ENCODE results near the gene GPC5. TPM values are rescaled to one million over a fixed set of nuclear protein-coding genes. Genes with fewer than 3 reads are reported as not detected.
"Not testable (repeated sequence)": the region's sequence is repeated elsewhere in the genome, so short reads cannot be mapped to it uniquely, and the experiment has no call there.

The GPC5 gene
- total RNA-seq, 1 donor from 2014 or later = 6.3 TPM

- Histone ChIP-seq H3K9me3 (ENCODE audit: control insufficient read depth in 3 of 3, low read length in 3 of 3) (no peaks in the 10 kb centered on the region), H3K4me3 (ENCODE audit: low read length in 3 of 3) (no peak overlapping the region), H3K27me3 (ENCODE audit: control insufficient read depth in 3 of 3, insufficient read depth in 3 of 3, low read length in 3 of 3) (no peaks in the 10 kb centered on the region), H3K27ac (ENCODE audit: low read depth, low read length) (no peak overlapping the region), H3K9ac (ENCODE audit: low read depth in 1 of 3, low read length in 3 of 3) (no peak overlapping the region), H3K36me3 (ENCODE audit: control insufficient read depth in 3 of 3, insufficient read depth in 3 of 3, low read length in 3 of 3) (no peaks in the 10 kb centered on the region), H3K4me1 (ENCODE audit: control insufficient read depth in 3 of 3, insufficient read depth in 3 of 3, low read length in 3 of 3) (no peaks in the 10 kb centered on the region)
Observed at GRCh38 chr13:92259523-92259922, 861.1 kb downstream of the GPC5 start.

GRCh38 chr13:92260363-92260762, 861.9 kb downstream of the GPC5 start:
- no peaks in the 10 kb centered on the region for H3K27me3 ChIP-seq (ENCODE audit: control insufficient read depth in 3 of 3, insufficient read depth in 3 of 3, low read length in 3 of 3)
- H3K4me1 ChIP-seq (ENCODE audit: control insufficient read depth in 3 of 3, insufficient read depth in 3 of 3, low read length in 3 of 3) = no peaks in the 10 kb centered on the region
- H3K9me3 ChIP-seq (ENCODE audit: control insufficient read depth in 3 of 3, low read length in 3 of 3) = no peaks in the 10 kb centered on the region
- H3K36me3 ChIP-seq (ENCODE audit: control insufficient read depth in 3 of 3, insufficient read depth in 3 of 3, low read length in 3 of 3) = no peaks in the 10 kb centered on the region
- H3K4me3 ChIP-seq (ENCODE audit: low read length in 3 of 3) = no peak overlapping the region
- no peak overlapping the region for H3K27ac ChIP-seq (ENCODE audit: low read depth, low read length)
- H3K9ac ChIP-seq (ENCODE audit: low read depth in 1 of 3, low read length in 3 of 3) = no peak overlapping the region

DNA sequence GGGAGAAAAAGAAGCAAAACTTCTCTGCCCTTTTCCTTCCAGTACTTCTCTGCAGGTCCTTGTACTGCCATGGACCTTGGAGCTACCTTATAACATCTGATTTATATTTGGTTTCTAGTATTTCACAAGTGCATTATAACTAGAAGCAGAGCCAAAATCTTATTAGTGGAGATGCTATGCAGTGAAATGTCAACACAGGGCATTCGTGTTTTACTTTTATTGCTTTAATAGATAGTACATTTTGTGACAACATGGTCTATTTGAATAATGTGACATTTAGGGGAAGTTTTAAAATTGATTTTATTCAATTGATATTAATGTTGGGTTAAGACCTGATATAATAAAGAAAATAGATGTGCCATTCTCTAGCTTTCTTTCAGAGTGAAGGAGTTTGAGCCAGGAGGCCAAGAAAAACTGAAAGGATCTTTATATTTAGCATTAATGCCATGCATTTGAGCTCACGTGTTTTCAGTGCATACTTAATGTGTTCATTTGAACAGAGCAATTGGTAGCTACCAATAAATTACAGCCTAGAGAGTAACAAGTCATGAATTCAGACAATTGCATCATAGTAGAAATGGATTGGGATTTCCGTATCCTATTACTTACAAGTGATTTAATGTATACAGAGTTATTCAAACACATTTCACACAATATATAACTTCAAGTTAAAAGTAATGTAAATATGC, 863.8 kb downstream of the GPC5 start:
- Histone ChIP-seq H3K4me3 (ENCODE audit: low read length in 3 of 3) (no peak overlapping the region), H3K27ac (ENCODE audit: low read depth, low read length) (no peak overlapping the region), H3K4me1 (ENCODE audit: control insufficient read depth in 3 of 3, insufficient read depth in 3 of 3, low read length in 3 of 3) (no peaks in the 10 kb centered on the region), H3K27me3 (ENCODE audit: control insufficient read depth in 3 of 3, insufficient read depth in 3 of 3, low read length in 3 of 3) (no peaks in the 10 kb centered on the region), H3K36me3 (ENCODE audit: control insufficient read depth in 3 of 3, insufficient read depth in 3 of 3, low read length in 3 of 3) (no peaks in the 10 kb centered on the region), H3K9me3 (ENCODE audit: control insufficient read depth in 3 of 3, low read length in 3 of 3) (no peaks in the 10 kb centered on the region), H3K9ac (ENCODE audit: low read depth in 1 of 3, low read length in 3 of 3) (no peak overlapping the region)

GRCh38 chr13:92265408-92265807, 867.0 kb downstream of the GPC5 start:
- no peaks in the 10 kb centered on the region for H3K27me3 ChIP-seq (ENCODE audit: control insufficient read depth in 3 of 3, insufficient read depth in 3 of 3, low read length in 3 of 3)
- H3K9ac ChIP-seq (ENCODE audit: low read depth in 1 of 3, low read length in 3 of 3) = no peak overlapping the region
- H3K4me1 ChIP-seq (ENCODE audit: control insufficient read depth in 3 of 3, insufficient read depth in 3 of 3, low read length in 3 of 3) = no peaks in the 10 kb centered on the region
- H3K4me3 ChIP-seq (ENCODE audit: low read length in 3 of 3) = no peak overlapping the region
- H3K27ac ChIP-seq (ENCODE audit: low read depth, low read length) = no peak overlapping the region
- no peaks in the 10 kb centered on the region for H3K9me3 ChIP-seq (ENCODE audit: control insufficient read depth in 3 of 3, low read length in 3 of 3)
- no peaks in the 10 kb centered on the region for H3K36me3 ChIP-seq (ENCODE audit: control insufficient read depth in 3 of 3, insufficient read depth in 3 of 3, low read length in 3 of 3)

GRCh38 chr13:92270990-92271389, 872.6 kb downstream of the GPC5 start:
- Histone ChIP-seq H3K27ac (ENCODE audit: low read depth, low read length) (no peak overlapping the region), H3K9ac (ENCODE audit: low read depth in 1 of 3, low read length in 3 of 3) (no peak overlapping the region), H3K9me3 (ENCODE audit: control insufficient read depth in 3 of 3, low read length in 3 of 3) (no peaks in the 10 kb centered on the region), H3K27me3 (ENCODE audit: control insufficient read depth in 3 of 3, insufficient read depth in 3 of 3, low read length in 3 of 3) (no peaks in the 10 kb centered on the region), H3K36me3 (ENCODE audit: control insufficient read depth in 3 of 3, insufficient read depth in 3 of 3, low read length in 3 of 3) (no peaks in the 10 kb centered on the region), H3K4me3 (ENCODE audit: low read length in 3 of 3) (no peak overlapping the region), H3K4me1 (ENCODE audit: control insufficient read depth in 3 of 3, insufficient read depth in 3 of 3, low read length in 3 of 3) (no peaks in the 10 kb centered on the region)

- H3K4me3 ChIP-seq (ENCODE audit: low read length in 3 of 3) = no peak overlapping the region
- H3K4me1 ChIP-seq (ENCODE audit: control insufficient read depth in 3 of 3, insufficient read depth in 3 of 3, low read length in 3 of 3) = no peaks in the 10 kb centered on the region
- H3K9ac ChIP-seq (ENCODE audit: low read depth in 1 of 3, low read length in 3 of 3) = no peak overlapping the region
- no peaks in the 10 kb centered on the region for H3K9me3 ChIP-seq (ENCODE audit: control insufficient read depth in 3 of 3, low read length in 3 of 3)
- H3K27ac ChIP-seq (ENCODE audit: low read depth, low read length) = no peak overlapping the region
- H3K27me3 ChIP-seq (ENCODE audit: control insufficient read depth in 3 of 3, insufficient read depth in 3 of 3, low read length in 3 of 3) = no peaks in the 10 kb centered on the region
- no peaks in the 10 kb centered on the region for H3K36me3 ChIP-seq (ENCODE audit: control insufficient read depth in 3 of 3, insufficient read depth in 3 of 3, low read length in 3 of 3)
Observed at GRCh38 chr13:92272177-92272576, 873.8 kb downstream of the GPC5 start.

DNA sequence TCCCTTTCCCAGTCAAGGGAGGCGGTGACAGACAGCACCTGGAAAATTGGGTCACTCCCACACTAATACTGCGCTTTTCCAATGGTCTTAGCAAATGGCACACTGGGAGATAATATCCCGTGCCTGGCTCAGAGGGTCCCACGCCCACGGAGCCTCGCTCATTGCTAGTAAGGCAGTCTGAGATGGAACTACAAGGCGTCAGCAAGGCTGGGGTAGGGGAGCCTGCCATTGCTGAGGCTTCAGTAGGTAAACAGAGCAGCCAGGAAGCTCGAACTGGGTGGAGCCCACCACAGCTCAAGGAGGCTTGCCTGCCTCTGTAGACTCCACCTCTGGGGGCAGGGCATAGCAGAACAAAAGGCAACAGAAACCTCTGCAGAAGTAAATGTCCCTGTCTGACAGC, 882.6 kb downstream of the GPC5 start:
- H3K9me3 ChIP-seq (ENCODE audit: control insufficient read depth in 3 of 3, low read length in 3 of 3); H3K4me3 ChIP-seq (ENCODE audit: low read length in 3 of 3); H3K27me3 ChIP-seq (ENCODE audit: control insufficient read depth in 3 of 3, insufficient read depth in 3 of 3, low read length in 3 of 3); H3K36me3 ChIP-seq (ENCODE audit: control insufficient read depth in 3 of 3, insufficient read depth in 3 of 3, low read length in 3 of 3); H3K4me1 ChIP-seq (ENCODE audit: control insufficient read depth in 3 of 3, insufficient read depth in 3 of 3, low read length in 3 of 3); H3K9ac ChIP-seq (ENCODE audit: low read depth in 1 of 3, low read length in 3 of 3); H3K27ac ChIP-seq (ENCODE audit: low read depth, low read length): not testable (repeated sequence)

DNA sequence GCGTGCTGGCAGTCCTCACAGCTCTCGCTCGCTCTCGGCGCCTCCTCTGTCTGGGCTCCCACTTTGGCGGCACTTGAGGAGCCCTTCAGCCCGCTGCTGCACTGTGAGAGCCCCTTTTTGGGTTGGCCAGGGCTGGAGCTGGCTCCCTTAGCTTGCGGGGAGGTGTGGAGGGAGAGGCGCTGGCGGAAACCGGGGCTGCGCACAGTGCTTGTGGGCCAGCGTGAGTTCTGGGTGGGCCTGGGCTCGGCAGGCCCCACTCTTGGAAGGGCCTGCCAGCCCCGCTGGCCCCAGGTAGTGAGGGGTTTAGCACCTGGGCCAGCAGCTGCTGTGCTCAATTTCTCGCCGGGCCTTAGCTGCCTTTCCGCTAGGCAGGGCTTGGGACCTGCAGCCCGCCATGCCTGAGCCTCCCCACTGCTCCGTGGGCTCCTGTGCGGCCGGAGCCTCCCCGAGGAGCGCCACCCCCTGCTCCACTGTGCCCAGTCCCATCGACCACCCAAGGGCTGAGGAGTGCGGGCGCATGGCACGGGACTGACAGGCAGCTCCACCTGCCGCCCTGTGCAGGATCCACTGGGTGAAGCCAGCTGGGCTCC, 892.4 kb downstream of the GPC5 start:
- not testable (repeated sequence) for H3K4me1 ChIP-seq (ENCODE audit: control insufficient read depth in 3 of 3, insufficient read depth in 3 of 3, low read length in 3 of 3); H3K36me3 ChIP-seq (ENCODE audit: control insufficient read depth in 3 of 3, insufficient read depth in 3 of 3, low read length in 3 of 3); H3K4me3 ChIP-seq (ENCODE audit: low read length in 3 of 3); H3K9ac ChIP-seq (ENCODE audit: low read depth in 1 of 3, low read length in 3 of 3); H3K27me3 ChIP-seq (ENCODE audit: control insufficient read depth in 3 of 3, insufficient read depth in 3 of 3, low read length in 3 of 3); H3K27ac ChIP-seq (ENCODE audit: low read depth, low read length); H3K9me3 ChIP-seq (ENCODE audit: control insufficient read depth in 3 of 3, low read length in 3 of 3)

- H3K9me3 ChIP-seq (ENCODE audit: control insufficient read depth in 3 of 3, low read length in 3 of 3); H3K27ac ChIP-seq (ENCODE audit: low read depth, low read length): not testable (repeated sequence)
Observed at GRCh38 chr13:92294533-92294932, 896.1 kb downstream of the GPC5 start.

GRCh38 chr13:92296154-92296671, 897.8 kb downstream of the GPC5 start:
- H3K9ac ChIP-seq (ENCODE audit: low read depth in 1 of 3, low read length in 3 of 3); H3K27me3 ChIP-seq (ENCODE audit: control insufficient read depth in 3 of 3, insufficient read depth in 3 of 3, low read length in 3 of 3); H3K27ac ChIP-seq (ENCODE audit: low read depth, low read length); H3K36me3 ChIP-seq (ENCODE audit: control insufficient read depth in 3 of 3, insufficient read depth in 3 of 3, low read length in 3 of 3); H3K4me1 ChIP-seq (ENCODE audit: control insufficient read depth in 3 of 3, insufficient read depth in 3 of 3, low read length in 3 of 3); H3K4me3 ChIP-seq (ENCODE audit: low read length in 3 of 3); H3K9me3 ChIP-seq (ENCODE audit: control insufficient read depth in 3 of 3, low read length in 3 of 3): not testable (repeated sequence)

More at GRCh38 chr13:92294533-92294932, 896.1 kb downstream of the GPC5 start:
- not testable (repeated sequence) for H3K4me1 ChIP-seq (ENCODE audit: control insufficient read depth in 3 of 3, insufficient read depth in 3 of 3, low read length in 3 of 3); H3K27me3 ChIP-seq (ENCODE audit: control insufficient read depth in 3 of 3, insufficient read depth in 3 of 3, low read length in 3 of 3); H3K4me3 ChIP-seq (ENCODE audit: low read length in 3 of 3); H3K9ac ChIP-seq (ENCODE audit: low read depth in 1 of 3, low read length in 3 of 3); H3K36me3 ChIP-seq (ENCODE audit: control insufficient read depth in 3 of 3, insufficient read depth in 3 of 3, low read length in 3 of 3)

Measured in skeletal muscle tissue (tissue), 4 donors.